NCI-H2107 (cell line): ENCODE measurements around the gene TARS3.
A peak's percentile ranks its signal among the peaks of the same experiment; 100 is the strongest.
"Not testable (repeated sequence)": the region's sequence is repeated elsewhere in the genome, so short reads cannot be mapped to it uniquely, and the experiment has no call there.

Experiments
- DNase-seq: peaks from one replicate; lab custom pipeline; 2025; lab: John Stamatoyannopoulos, UW

TARS3 gene

DNA sequence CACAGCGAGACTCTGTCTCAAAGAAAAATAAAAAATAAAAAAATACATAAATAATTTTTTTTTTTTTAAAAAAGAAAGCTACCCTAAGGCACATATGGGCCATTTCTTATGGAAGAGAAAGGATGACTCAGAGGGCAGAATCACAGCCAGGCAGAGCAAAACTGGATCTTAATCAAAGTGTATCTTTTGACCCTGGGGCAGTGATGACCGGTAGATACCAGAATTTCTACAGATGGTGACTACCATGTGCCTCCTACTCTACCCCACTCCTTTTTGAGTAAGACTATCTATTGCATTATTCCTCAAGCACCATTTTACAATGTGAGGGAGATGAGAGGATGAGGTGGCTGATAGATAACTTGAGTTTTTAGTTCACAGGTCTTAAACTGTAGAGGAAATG is 26.0 kb downstream of the TARS3 start:
- DNase-seq: no peak

DNA sequence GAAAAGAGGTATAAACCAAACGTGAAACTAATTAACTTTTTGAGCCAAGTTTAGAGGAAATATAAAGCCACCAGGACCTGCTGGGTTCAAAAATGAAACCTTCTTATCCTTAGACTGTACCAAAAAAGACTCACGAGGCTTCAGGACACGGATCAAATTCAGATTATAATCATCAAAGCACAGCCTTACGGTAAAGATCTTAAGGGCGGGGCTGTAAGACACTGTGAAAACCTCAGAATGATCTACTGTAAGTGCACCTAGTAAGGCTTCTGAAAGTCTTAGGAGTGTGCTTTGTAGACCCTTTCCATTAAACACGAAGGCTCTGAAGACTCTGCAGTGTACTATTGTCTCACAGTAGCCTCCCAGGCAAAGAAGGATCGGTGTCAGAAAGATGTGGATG is 26.8 kb downstream of the TARS3 start:
- DNase-seq: no peak

DNA sequence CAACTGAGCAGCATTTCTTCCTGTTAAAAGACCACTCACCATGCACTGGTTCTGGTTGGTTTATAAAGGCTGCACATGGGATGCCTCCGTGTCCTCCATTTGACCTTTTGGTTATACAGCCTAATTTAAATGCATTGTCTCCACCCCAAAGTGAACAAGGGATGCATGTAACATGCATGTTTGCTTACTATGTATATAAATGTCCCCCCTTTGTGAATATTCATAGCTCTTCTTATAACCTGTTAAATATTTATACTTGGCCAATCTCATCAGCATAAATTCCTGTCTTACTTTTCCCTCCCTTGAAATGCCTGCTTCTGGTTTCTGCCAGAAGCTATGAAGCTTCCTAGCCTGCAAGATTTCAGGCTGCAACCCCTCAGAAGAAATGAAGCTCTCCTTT is 27.4 kb downstream of the TARS3 start:
- DNase-seq: no peak

DNA sequence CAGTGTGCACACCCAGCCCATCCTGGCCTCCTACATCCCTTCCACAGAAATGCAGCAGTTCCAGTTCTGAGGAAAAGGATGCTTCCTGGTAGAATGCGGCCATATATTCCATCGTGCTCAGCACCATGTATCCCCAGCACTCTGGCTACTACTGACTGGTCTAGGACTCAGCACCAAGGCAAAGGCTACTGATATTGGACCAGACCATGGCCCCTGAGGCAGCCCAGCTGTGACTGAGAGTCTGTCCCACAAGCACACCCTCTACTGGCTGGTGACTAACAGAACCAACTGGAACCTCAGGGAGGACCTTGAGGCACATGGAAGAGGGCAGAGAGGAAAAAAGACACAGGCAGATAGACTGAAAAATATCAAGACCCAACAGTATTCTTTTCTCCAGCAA is 30.0 kb downstream of the TARS3 start:
- DNase-seq: no peak

DNA sequence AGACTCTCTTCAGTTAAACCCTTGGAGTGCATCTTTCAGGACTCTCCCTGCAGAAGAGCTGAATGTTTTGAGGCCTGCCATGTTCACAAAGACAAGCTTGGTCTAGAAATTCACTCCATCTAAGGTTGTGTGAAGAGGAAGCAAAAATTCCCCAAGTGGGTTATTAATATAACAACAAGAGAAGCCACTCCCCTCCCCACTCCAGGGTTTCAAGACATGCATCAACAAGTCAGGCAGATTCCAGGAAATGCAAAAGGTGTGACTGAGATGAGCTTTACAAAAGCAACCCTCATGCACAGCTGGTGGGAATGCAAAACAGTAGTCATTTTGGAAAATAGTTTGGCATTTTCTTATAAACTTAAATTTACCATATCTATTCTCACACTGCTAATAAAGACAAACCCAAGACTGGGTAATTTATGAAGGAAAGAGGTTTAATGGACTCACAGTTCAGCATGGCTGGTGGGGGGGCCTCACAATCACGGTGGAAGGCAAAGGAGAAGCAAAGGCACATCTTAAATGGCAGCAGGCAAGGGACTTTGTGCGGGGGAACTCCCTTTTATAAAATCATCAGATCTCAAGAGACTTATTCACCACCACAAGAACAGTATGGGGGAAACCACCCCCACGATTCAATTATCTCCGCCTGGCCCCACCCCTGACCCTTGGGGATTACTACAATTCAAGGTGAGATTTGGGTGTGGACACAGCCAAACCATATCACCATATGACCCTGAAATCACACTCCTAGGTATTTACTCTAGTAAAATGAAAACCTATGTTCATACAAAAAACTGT is 31.3 kb downstream of the TARS3 start:
- DNase-seq: no peak

DNA sequence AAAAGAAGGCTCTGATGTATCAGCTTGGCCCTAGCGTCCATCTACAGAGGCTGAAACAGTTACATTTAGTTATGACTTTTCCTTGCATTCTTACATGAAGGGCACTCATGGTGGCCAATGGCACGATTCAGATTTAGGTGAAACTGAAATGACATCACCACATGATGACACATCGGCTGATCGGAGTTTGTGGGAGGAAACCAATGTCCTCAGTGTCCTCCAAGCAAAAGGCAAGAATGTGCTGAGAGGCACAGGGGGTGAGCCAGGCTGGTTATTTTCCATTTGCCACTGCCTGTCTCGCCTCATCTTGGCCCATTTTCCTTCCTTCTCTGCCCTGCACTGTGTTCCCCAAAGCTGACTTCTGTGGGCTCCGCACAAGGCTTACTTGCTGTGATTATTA is 34.4 kb downstream of the TARS3 start:
- no peak for DNase-seq

DNA sequence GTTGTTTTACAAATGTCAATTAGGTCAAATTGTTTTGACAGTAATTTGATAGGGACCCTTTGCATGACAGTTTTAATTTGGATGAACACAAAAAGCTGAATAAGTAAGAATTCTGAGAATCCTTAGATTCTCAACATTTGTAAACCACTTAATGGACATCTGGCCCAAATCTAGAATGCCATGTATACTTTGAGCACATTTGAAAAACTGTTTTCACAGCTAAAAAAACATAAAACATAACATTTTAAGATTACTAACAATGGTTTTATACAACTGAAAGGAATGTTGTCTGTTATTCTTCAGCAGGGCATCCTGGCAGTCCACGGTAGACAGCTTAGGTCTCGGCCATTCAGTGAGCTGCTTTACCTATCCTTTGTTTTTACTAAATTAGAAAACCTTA is 37.6 kb downstream of the TARS3 start:
- DNase-seq: no peak

DNA sequence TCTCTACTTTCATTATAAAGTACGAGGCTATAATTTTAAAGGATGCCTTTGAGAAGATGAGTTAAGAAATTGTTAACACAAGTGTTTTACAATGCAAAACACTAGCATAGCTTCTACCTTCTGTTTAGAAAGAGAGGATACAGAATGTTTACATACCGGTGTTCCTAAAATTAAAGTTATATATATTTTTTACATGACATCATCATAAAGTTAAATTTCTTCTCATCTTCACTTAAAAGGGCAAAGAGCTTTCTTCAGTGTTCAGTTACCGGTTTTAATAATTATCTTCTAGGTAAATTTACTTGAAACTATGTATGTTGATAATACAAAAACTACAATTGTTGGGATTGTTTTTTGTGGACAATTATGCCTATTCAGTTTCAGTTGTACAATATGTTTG is 39.4 kb downstream of the TARS3 start:
- no peak for DNase-seq

DNA sequence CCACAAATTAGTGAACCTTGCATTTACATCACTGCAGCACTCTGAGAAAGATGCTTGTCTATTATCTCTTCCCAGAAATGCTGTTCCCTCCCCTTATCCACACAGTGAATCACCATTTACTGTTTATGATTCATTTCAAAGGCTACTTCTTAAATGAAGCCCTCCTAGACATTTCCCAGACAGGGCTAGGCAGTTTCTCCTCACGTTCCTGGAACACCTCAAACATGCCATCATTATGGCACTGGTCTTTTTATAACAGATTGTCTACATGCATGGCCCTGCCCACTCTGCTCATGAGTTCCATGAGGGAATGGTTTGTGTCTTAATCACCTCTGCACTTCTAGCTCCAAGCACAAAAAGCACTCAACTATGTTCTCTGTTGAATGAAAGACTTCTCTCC is 39.9 kb downstream of the TARS3 start:
- no peak for DNase-seq

DNA sequence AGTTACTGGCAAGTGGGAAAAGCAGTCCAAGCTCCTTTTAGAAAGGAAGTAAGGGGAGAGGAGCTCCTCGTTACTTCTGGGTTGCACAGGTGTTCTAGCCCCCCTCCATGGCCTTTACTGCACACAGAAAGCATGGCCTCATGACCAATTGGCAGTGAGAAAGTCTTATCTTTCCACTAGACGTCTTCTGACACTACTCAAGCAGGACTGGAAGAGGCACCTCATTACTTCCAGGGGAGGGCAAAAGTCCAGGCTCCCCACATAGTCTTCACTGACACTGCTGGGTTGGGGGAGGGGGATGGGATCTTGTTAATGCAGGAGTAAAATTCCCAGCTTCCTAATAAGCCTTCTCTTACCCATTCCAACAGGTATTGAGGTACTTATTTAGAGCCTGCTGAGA is 44.5 kb downstream of the TARS3 start:
- DNase-seq: no peak

DNA sequence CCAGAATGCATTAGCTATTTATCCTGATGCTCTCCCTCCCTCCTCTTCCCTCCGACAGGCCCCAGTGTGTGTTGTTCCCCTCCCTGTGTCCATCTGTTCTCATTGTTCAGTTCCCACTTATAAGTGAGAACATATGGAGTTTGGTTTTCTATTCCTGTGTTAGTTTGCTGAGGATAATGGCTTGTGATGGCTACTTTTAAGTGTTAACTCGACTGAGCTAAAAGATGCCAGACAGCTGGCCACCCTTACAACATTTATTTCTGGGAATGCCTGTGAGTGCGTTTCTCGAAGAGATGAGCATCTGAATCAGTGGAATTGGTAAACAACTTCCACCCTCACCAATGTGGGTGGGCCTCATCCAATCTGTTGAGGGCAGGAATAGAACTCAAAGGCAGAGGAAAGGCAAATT is 47.3 kb downstream of the TARS3 start:
- DNase-seq: no peak

DNA sequence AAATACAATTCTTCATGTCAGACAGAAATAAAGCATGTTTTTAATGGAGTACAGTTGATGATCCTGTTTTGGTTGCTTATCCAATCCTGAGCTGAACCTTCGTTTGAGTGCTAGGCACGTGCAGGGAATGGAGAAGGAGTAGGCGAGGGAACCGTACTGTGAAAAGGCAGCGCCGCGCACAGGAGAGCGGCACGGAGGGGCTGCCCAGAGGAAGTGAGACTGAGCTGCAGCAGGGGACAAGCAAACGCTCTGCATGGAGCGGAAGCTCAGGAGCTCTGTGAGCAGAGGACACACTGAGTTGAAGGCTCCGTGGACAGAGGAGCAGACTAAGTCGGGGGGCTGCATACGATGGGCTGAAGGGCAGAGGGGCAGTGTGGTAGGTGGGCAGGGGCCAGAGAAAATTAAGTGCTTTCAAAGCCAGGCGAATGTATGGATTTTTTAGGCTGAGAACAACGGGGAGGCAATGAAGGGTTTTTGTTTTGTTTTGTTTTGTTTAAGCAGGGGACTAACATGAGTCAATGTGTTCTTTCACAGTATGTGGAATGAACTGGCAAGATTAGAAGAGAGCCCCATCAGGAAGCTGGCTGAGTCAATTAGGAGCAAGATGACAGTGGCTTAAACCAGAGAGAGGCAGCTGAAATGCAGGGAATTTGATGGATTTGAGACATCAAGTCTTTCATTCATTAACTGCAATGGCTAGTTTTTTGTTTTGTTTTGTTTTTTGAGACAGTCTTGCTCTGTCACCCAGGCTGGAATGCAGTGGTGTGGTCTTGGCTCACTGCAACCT is 48.3 kb downstream of the TARS3 start:
- no peak for DNase-seq

DNA sequence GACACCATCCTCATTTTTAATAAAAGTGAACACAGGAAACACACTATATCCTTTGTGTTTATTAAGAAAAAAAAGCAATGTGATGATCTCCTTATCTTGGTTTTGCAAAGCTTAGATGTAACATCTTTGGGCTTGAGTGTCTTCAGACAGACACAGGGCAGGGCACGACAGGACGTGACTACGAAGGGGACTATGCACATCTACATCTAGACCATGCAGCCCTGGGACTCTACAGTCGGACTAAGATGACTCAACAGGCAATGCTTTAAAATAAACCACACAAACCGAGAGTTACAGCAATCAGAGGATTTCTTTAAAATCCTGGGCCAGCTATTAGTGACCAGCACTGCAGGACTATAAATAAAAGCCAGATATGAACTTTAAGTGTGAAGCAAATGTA is 49.3 kb downstream of the TARS3 start:
- no peak for DNase-seq

DNA sequence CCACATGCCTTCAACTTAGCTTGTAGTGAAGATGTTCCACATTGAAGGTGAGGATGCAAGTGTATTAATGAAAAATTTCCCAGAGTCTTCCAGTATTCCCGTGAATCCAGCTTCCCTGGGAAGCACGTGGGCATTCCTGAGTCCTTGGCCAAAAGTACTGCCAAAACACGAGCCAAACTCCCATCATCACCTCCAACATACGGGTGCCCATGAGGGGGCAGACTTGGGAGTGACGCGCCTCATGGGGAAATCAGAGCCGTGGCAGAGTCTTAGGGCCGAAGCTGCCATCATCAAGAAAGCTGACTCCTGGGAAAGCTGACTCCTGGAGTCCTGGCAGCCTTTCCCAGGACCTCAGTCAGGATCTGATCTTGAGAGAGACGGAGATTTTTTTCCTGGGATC is 52.0 kb downstream of the TARS3 start:
- DNase-seq: no peak

DNA sequence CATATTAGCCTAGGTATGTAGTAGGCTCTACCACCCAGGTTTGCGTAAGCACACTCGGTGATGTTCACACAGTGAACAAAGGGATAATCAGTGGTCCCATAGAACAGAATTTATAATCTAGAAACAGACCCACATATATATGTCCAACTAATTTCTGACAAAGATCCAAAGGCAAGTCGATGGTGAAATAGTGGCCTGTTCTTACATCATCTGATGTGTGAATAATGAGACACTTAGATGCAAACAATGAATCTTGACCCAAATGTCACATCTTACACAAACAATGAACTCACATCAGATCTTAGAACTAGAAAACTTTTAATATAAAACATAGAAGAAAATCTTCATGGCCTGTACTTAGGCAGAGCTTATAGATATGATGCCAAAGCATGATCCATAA is 54.5 kb downstream of the TARS3 start:
- DNase-seq: no peak

DNA sequence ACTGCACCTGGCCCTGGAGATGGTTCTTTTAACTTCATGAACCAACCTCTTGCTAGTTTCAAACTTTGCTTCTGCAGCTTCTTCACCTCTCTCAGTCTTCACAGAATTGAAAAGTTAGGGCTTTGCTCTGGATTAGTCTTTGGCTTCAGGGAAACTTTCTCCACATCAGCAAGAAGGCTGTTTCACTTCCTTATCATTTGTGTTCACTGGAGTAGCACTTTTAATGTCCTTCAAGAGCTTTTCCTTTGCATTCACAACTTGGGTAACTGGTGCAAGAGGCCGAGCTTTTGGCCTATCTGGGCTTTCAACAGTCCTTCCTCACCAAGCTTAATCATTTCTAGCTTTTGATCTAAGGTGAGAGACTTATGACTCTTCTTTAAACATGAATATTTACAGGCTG is 56.4 kb downstream of the TARS3 start:
- no peak for DNase-seq

DNA sequence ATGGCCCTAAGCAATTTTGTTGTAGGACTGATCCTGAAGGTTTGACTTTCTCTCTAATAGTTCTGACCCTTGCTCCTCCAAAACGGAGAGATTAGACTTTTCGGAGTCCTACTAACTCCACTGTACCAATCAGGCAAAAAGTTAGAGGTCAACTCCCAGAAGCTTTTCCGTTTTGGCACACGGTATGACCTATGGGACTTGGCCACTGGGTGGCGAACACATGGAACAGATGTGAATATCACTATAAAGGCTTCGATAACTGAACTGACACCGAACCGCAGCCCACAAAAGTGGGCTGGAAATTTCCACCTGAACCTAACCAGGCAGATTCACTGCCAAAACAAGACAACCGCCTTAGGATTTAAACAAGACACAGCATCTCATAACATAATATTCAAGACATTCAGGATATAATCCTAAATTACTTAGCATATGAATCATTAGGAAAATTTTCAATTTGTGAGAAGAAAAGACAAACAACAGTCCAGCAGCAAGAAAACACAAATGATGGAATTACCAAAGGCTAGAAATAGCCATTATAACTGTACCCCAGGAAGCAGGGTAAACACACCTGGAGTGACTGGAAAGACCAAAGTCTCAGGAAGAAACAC is 59.9 kb downstream of the TARS3 start:
- DNase-seq: no peak

DNA sequence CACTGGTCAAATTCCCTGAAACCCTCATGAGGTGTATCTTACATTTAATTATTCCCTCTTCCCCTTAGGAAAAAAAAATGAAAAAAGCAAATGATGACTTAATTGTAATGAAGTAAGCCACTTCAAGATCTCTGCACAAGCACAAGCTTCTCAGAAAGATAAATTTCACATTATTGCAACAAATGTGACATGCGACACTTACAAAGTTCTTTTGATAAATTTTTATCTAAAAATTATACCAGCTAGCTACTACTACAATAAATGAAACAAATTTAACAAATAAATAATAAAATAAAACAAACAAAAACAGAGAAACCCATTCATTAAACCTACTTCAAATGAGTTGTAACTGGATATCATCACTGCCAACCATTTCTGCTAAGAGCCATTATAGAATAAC is 62.1 kb downstream of the TARS3 start:
- no peak for DNase-seq

DNA sequence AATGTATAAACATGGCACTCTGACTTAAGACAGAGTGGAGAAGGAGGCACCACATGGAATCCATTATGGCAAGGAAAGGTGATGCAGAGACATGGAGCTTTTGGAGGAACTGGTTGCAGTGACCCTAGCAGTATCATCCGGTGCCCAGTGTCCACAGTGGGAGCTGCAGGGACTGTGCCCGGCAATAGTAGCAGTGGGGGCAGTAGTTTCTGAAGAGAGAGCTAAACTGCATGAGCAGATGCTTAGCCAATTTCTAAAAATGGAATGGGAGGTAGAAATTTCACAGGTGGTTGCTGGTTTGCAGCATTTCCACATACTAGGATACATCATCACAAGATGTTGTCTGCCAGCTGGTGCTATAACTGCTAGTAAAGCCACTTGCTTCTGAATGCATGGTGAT is 64.3 kb downstream of the TARS3 start:
- DNase-seq: no peak

DNA sequence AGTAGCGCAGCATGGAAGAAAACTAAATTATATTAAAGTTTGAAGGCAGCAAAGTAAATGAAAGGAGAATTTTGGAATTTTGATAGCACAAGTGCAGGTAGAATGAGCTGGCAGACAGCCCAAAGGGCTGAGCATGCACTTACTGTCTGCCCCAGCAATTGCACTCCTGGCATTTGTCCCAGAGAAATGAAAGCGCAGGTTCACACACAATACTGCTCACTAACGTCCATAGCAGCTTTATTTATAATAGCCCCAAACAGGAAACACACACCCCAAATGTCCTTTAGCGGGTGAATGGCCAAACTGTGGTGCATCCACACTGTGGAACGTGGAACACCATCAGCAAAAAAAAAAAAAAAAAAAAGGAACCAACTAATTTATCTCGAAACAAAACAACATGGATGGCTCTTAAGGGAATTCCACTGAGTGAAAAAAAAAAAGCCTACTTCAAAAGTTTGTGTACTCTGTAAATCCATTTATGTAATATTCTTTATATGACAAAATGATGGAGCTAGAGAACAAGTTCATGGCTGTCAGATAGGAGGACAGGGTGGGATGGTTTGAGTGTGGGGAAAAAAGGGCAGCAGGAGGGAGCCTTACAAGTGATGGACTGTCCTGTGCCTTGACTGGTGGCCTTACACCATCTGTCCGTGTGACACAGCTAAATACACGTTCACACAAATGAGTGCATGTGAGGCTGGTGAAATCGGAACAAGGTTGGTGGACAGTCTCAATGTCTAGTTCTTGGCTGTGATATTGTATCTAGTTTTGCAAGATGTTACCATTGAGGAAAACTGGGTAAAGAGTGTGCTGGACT is 66.1 kb downstream of the TARS3 start:
- DNase-seq: peak; percentile 52

DNA sequence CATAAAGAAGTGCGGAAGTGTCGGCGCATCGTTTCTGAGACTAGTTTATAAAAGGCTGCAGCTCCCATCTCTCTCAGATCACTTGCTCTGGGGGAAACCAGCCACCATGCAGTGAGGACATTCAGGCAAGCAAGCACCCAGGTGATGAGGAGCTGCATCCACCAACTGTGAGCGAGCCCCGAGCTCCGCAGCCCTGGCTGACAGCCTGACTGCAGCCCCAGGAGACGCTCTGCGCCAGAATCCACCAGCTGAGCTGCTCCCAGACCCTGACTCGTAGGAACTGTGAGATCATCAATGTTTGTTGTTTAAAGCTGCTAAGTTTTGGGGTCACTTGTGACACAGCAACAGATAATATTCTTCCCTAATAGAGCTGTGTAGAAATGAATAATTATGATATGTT is 67.1 kb downstream of the TARS3 start:
- no peak for DNase-seq

DNA sequence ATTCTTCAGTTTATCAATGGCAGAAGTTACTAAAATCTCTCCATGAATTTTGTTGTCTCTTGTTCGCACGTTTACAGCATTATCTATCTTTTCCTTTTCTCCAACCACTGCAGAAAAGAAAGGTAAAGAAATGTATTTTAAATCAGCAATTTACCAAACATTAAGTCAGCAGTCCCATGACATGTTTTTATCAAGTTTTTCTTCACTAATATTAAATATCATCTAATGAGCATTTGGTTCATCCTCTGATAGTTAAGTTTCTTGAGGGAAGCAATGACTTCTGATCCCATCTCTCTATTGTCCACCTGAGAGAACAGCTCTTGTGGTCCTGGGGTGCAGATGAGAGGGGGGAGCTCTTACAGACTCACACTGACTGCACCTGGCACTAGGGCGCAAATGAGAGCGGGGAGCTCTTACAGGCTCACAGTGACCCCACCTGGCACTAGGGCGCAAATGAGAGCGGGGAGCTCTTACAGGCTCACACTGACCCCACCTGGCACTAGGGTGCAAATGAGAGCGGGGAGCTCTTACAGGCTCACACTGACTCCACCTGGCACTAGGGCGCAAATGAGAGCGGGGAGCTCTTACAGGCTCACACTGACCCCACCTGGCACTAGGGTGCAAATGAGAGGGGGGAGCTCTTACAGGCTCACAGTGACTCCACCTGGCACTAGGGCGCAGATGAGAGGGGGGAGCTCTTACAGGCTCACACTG is 69.5 kb downstream of the TARS3 start:
- DNase-seq: not testable (repeated sequence)
